SW480 (cell line): ENCODE results near the gene TRIM67.
"Not testable (repeated sequence)": the region's sequence is repeated elsewhere in the genome, so short reads cannot be mapped to it uniquely, and the experiment has no call there.

Experiments used
- DNase-seq: peaks from one replicate; pipeline ENCODE4 v3.0.0-alpha.2; 2016; ENCODE audit warnings: low spot score

TRIM67 gene

GRCh38 chr1:231158141-231158540 lies 3.7 kb upstream of the TRIM67 start:
- not testable (repeated sequence) for DNase-seq

DNA sequence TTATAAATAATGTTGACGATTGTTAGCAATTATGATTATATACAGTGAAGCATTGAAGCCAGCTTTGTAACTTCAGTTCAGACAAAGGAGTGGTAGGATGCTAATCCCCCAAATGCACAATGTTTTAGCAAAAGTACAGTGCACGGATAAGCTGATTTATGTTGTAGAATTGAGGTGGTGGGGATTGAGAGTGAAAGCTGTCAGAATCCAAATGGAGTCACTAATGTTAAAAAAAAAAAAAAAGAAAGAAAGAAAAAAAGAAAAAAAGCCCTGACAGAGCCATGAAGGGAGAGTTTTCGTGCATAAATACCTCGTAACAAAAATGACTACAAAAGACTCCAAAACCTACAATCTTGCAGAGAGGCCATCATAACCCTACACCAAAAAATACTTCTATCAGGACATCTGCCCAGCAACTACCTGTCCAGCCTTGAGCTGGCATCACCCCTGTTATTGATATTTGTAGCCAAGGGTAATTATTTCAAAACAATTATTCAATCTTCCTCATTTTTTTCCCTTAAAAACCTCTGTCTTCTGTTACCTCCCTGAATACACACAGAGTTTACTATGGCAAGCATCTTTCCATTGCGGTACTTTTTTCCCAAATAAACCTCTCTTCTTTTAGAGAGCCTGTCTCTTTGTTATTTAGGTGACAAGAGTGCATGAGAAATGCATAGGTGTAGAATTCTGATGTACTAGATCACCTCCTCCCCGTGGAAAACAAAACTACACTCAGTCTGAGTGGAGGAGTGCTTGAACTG lies 2.5 kb upstream of the TRIM67 start:
- DNase-seq = no peak

GRCh38 chr1:231159963-231160761 lies 1.7 kb upstream of the TRIM67 start:
- DNase-seq = no peak

DNA sequence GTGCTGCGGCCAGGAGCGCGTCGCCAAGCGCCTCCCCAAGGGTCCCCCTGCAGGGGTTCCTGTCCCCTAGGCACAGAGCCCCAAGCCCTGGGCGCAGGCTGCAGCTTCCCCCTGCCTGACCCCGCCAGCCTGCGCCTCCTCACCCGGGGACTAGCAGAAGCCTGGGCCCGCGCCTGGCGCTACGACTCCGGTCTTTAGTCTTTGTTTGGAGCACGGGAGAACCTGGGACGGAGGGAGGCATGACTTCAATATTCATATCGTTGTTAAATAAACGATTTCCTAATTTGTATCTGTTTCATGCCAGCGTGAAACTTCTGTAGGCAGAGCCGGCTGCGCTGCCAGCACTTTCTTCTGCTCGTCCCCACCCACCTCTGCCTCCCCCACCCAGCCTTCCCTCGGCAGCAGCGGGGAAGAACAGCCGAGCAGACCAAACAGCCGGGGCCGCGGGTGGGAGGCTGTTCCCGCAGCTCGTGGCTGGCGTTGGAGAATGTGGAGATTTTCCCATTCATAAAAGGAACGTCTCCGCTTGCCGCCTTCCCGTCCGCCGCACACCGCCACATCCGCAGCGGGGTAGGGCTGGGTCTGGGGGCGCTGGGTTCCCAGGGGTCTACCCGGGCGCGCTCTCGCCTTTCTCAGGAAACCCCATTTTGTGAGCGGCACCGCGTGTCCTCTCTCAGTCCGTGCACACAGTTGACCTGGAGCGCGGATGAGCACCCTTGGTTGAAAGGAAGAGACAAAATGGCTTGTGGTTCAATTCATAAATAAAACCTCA lies 777 bp upstream of the TRIM67 start:
- DNase-seq = no peak

DNA sequence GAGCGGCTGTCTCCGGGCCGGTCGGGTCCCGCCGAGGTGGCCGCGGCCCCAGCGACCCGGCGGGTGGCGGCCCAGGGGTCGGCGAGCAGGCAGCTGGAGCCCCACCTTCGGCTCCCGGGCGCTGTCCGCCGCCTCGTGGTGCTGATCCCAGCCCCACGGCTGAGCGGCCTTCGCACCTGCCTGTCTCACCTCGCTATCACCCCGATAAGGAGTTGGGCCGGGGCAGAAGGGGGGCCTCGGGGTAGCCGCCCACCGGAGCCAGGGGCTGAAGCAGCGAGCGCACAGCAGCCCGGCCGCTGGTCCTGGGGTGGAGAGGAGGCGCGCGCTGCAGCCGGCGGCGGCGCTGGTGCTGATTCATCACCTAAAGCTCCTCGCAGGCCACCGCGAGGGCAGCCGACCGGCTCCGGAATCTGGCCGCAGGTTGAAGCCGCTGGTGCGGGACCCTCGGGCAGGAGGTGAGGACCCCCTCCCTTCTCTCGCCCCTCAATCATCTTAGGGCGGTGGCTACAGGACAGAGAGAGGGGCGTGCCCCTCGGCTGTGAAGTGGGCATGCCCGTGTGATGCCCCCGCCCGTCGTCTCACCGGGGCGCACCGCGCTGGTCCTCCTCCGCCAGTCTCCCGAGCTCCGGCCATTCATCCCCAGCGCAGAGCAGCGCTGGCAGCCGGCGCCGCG lies 575 bp downstream of the TRIM67 start:
- DNase-seq = no peak

DNA sequence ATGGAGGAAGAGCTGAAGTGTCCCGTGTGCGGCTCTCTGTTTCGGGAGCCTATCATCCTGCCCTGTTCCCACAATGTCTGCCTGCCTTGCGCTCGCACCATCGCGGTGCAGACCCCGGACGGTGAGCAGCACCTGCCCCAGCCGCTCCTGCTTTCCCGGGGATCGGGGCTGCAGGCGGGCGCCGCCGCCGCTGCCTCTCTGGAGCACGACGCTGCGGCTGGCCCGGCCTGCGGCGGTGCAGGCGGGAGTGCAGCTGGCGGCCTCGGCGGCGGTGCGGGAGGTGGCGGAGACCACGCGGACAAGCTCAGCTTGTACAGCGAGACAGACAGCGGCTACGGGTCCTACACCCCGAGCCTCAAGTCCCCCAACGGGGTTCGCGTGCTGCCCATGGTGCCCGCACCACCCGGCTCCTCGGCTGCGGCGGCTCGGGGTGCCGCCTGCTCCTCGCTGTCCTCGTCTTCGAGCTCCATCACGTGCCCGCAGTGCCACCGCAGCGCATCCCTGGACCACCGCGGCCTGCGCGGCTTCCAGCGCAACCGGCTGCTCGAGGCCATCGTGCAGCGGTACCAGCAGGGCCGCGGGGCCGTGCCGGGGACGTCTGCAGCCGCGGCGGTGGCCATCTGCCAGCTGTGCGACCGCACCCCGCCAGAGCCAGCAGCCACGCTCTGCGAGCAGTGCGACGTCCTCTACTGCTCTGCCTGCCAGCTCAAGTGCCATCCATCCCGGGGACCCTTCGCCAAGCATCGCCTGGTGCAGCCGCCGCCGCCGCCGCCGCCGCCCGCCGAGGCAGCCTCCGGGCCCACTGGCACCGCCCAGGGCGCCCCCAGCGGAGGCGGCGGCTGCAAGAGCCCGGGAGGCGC lies 1.3 kb downstream of the TRIM67 start:
- no peak for DNase-seq

DNA sequence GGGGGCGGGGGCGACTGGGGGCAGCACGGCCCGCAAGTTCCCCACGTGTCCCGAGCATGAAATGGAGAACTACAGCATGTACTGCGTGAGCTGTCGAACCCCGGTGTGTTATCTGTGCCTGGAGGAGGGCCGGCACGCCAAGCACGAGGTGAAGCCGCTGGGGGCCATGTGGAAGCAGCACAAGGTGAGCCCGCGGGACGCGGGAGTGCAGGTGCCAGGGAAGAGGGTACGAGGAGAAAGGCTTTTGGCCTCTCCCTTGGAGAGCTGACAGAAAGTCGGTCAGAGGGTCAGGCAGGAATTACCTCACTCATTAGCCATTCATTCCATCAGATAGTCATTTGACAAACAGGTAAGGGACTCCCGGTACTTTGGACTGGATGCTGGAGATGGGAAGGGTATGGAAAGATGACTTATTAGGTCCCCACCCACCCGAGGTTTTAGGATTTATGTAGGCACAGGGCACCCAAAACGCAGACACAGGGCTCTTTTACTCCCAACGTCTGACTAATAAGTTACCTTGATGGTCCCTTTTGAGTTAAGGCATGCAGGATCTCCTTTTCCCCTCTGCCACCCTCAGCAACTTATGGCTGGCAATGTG lies 2.1 kb downstream of the TRIM67 start:
- no peak for DNase-seq

GRCh38 chr1:231165371-231165770 lies 3.5 kb downstream of the TRIM67 start:
- no peak for DNase-seq

- DNase-seq = no peak
Measured at GRCh38 chr1:231166398-231166797, 4.5 kb downstream of the TRIM67 start.

DNA sequence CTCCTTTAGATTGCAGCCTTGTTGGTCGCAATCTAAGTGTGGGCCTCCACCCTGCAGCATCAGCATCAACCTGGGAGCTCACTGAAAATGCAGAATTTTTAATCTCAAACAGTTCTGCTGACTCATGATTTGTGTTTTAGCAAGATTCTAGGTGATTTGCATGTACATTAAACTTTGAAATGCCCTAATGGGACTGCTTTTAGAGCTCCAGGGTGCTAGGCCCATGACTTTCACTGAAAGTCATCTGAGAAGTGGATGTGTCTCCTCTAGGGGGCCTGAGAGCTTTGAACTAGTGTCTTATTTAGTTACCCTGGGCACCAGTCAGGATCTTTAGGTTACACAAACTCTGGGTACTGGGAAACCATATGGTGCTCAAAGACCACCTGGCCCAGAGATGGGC lies 9.0 kb downstream of the TRIM67 start:
- DNase-seq = no peak

DNA sequence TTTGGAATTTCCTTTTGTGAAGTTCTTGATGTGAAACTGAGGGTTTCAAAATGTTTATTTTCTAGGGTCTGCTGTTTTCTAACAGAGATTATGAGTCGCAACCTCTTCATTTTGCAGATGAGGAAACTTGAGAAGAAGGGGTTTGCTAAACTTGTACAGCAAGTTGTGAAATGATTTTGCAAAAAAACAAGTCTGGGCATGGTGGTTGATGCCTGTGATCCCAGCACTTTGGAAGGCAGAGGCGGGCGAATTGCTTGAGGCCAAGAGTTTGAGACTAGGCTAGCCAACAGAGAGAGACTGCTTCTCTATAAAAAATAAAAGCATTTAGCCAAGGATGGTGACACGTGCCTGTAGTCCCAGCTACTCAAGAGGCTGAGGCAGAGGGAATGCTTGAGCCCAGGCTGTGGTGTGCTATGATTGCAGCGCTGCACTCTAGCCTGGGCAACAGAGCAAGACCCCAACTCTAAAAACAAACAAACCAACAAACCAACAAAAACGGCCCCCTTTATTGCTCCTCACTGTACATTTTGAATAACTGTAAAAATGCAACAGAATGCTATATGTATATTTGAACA lies 9.9 kb downstream of the TRIM67 start:
- no peak for DNase-seq

DNA sequence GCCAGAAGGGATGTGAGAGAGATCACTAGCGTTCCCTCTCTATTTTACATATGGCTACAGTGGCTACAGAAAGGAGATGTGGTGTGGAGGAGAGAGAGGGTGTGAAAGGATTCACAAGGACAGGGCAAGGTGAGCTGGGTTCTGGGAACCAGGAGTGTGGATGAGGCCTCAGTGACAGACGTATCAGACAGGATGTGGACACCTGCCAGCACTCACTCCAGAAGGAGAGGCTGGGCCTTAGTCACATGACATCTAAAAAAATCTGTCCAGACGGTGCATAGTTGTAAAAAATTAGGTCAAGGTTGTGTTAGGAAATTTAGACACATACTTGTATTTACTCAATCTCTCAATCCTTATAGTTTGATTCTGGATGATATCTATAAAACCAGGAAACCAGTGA lies 10.6 kb downstream of the TRIM67 start:
- no peak for DNase-seq

DNA sequence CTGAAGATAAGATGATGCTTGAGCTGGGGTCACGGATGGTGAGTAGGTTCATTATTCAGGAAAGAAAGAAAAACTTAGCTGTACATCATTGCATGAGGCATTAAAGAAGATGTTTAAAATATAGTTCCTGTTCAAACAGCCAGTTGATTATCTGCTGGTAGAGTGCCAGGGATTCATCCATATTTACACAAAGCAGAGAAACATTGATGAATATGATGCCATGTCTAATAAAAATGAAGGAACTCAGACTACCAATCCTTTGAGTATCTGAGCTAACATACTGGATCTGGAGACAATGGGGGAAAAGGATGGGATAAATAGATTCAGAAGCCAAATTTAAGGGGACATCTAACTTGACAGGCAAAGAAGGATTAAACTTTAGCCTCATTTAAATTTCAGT lies 14.6 kb downstream of the TRIM67 start:
- DNase-seq = no peak

DNA sequence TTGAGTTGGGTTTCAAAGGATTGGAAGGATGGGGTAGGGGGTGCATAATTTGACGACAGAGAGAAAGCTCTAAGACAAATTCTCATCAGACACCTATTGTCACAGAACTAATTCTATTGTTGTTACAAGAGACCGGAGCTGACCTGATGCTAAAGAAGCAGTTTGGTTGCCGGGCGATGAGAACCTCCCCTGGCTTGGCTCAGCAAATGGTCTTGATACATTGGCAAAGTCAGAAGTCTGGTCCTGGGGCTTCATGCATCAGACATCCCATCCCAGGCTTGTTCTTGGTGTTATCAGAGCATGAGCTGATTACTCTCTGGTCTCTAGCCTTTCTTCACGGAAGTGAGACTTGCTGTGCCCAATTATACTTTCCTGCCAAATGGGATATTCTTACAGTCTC lies 15.4 kb downstream of the TRIM67 start:
- no peak for DNase-seq

GRCh38 chr1:231177936-231178335 lies 16.1 kb downstream of the TRIM67 start:
- no peak for DNase-seq

DNA sequence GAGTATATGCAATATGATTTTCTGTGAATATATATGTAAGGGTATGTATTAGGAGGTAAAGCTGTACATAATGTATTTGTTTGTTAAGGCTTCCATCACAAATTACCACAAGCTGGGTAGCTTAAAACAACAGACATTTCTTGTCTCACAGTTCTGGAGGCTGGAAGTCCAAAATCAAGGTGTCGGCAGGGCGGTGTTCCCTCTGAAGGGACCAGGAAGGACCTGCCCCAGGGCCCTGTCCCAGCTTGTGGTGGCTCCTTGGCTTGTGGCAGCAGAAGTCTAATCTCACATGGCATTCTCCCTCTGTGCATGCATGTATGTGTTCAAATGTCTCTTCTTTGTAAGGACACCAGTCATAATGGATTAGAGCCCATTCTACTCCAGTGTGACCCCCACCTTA lies 17.1 kb downstream of the TRIM67 start:
- no peak for DNase-seq

- DNase-seq = no peak
Measured at GRCh38 chr1:231180034-231180433, 18.2 kb downstream of the TRIM67 start.

DNA sequence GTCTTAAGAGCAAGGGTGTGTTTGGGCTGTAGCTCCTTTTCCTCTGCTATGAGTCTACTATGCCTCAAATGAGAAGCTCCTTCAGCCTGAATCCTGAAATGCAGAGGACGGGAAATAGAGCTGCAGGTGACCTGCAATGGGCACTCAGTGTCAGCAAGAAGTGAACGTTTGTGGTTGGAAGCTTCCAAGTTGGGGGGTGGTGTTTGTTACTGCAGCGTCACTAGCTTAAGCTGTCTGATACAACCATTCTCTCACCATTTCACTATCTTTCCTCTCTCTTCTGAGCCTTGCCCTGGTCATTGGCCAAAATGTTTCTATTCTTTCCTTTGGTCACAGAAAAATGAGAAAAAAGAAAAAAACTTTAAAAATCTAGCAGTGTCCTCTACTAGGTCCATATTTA lies 19.4 kb downstream of the TRIM67 start:
- DNase-seq = no peak

- no peak for DNase-seq
Measured at GRCh38 chr1:231182317-231182716, 20.5 kb downstream of the TRIM67 start.
